Adrenal gland (tissue), 12 donors: ENCODE measurements around the gene UBE3C. TPM values are rescaled to one million over a fixed set of nuclear protein-coding genes. Genes with fewer than 3 reads are reported as not detected.

Experiments used
- DNase-seq, 7 donors: peaks; one replicate each; pipeline ENCODE4 v3.0.0-alpha.2; 2019 to 2020
- H3K27ac ChIP-seq, 5 donors: fragments of 200-600 bp; sonication (generic) in 4 of 5; 1 replicate in 3 of 5; 2 replicates in 2 of 5; pipeline versions ENCODE4 v1.5.1 to v1.8.0; 2016 to 2020; ENCODE audit warnings: mild to moderate bottlenecking in 1 of 5
- H3K27me3 ChIP-seq: fragments of 200-600 bp; 2 replicates; pipeline ENCODE4 v1.8.0; 2021
- H3K36me3 ChIP-seq, 2 donors: fragments of 200-600 bp; replicated peaks in 1 of 2; 1 replicate in 1 of 2; 2 replicates in 1 of 2; pipeline versions ENCODE4 v1.5.1 to v1.8.0; 2018 to 2022
- H3K4me1 ChIP-seq, 2 donors: fragments of 200-600 bp; replicated peaks in 1 of 2; 1 replicate in 1 of 2; 2 replicates in 1 of 2; pipeline versions ENCODE4 v1.5.1 to v1.8.0; 2018 to 2021
- H3K4me3 ChIP-seq, 4 donors: fragments of 200-600 bp; sonication (generic) in 3 of 4; one replicate each; pipeline ENCODE4 v1.5.1; 2016 to 2018
- H3K9me3 ChIP-seq, 3 donors: fragments of 200-600 bp; sonication (generic) in 1 of 3; replicated peaks in 1 of 3; 1 replicate in 2 of 3; 2 replicates in 1 of 3; pipeline versions ENCODE4 v1.5.1 to v1.8.0; 2016 to 2021
- CTCF ChIP-seq, 6 experiments: fragments of 450-650 bp in 4 of 6; fragments of 200-600 bp in 2 of 6; sonication (generic) in 1 of 6; IDR thresholded peaks; 1 replicate in 5 of 6; 2 replicates in 1 of 6; pipeline versions ENCODE4 v1.5.1 to v1.8.0; 2016 to 2021; ENCODE audit warnings: antibody characterized with exemption in 6 of 6, mild to moderate bottlenecking in 2 of 6, moderate library complexity in 1 of 6
- POLR2A ChIP-seq, 2 donors: fragments of 450-650 bp; IDR thresholded peaks; one replicate each; pipeline ENCODE4 v1.6.1; 2017; ENCODE audit warnings: antibody characterized with exemption in 2 of 2, mild to moderate bottlenecking in 2 of 2, moderate library complexity in 1 of 2
- WGBS, 4 donors: extraction: QIAGEN DNeasy Blood & Tissue Kit in 2 of 4; methylation state at CpG; one replicate each; pipeline versions ENCODE4 v1.1.5 to v1.1.7; 2013 to 2017; 5-methylcytosine and 5-hydroxymethylcytosine counted together
- intact Hi-C, 2 donors: fragments of 100-400 bp; cut with DNase I; formaldehyde crosslinking; loops; one replicate each; pipeline versions ENCODE4 v1.14.1 to v1.15.0; 2022 to 2023
- polyA plus RNA-seq, 3 donors: library from polyadenylated mRNA; stranded (reverse); fragments of 200-250 nt in 2 of 3; fragments of 350-450 nt in 1 of 3; fragmentation: Illumina TruSeq in 1 of 3; extraction: RNeasy Lipid Tissue Mini Kit (QIAGEN cat#74804) in 1 of 3; gene quantifications; one replicate each; pipeline ENCODE4 v1.2.3, GENCODE V29; 2013 to 2014
- total RNA-seq, 9 donors: library from RNA; depleted of rRNA in 4 of 9; stranded (reverse); fragments of >200 nt in 4 of 9; fragments of 120-200 nt in 1 of 9; fragmentation: NEBNext Ultra II Directional in 1 of 9; extraction: Animal tissue kit (Norgen Biotek cat#: 25700) in 1 of 9; gene quantifications; one replicate each; pipeline versions ENCODE4 v1.1.0 to v1.2.4, GENCODE V29; 2013 to 2023
- donor health status: healthy with polysubstance abuse.
- donor health status: Bipolar disorder and iron deficiency.
- donor health status: DM: yes; HTN: yes; CAD: no.
- donor health status: DM: no; HTN: no; CAD: no.
- donor health status: DM: no; HTN: no; CAD: no.
- donor health status: DM: yes; HTN: yes; CAD: no.

UBE3C gene
- total and polyA plus RNA-seq, 12 donors, result 11.7 to 58.1 (median 46.2) TPM

- H3K36me3 ChIP-seq, result peaks cover 0 to 16% of the 10 kb centered on the region in 2 donors
- no peaks in the 10 kb centered on the region for H3K9me3 ChIP-seq
- WGBS, 4 donors, result 91 to 97% (median 95%) methylated on average over 12 of the region's 12 CpGs
- no peaks in the 10 kb centered on the region for H3K4me1 ChIP-seq
- no peak for DNase-seq
- no peaks in the 10 kb centered on the region for H3K27me3 ChIP-seq
- intact Hi-C loops, result no loop called here
- H3K27ac ChIP-seq, result no peak overlapping the region
- no peak overlapping the region for H3K4me3 ChIP-seq
- TF ChIP-seq POLR2A (IDR thresholded peaks at IDR 0.05) (no peak), CTCF (IDR thresholded peaks at IDR 0.05) (no peak)
These were observed 57.1 kb downstream of the UBE3C start for GRCh38 chr7:157195868-157196267.

- Histone ChIP-seq H3K4me1 (no peaks in the 10 kb centered on the region), H3K36me3 (peaks cover 0 to 19% of the 10 kb centered on the region in 2 donors), H3K9me3 (no peaks in the 10 kb centered on the region), H3K4me3 (no peak overlapping the region), H3K27ac (no peak overlapping the region), H3K27me3 (no peaks in the 10 kb centered on the region)
- TF ChIP-seq CTCF (IDR thresholded peaks at IDR 0.05) (no peak), POLR2A (IDR thresholded peaks at IDR 0.05) (no peak)
- no peak for DNase-seq
- intact Hi-C loops, result no loop called here
- WGBS, 4 donors, result 95 to 99% (median 96%) methylated on average over 5 of the region's 5 CpGs
These were observed 65.4 kb downstream of the UBE3C start for GRCh38 chr7:157204134-157204533.

GRCh38 chr7:157205438-157205837 is 66.7 kb downstream of the UBE3C start:
- Histone ChIP-seq H3K27ac (no peak overlapping the region), H3K36me3 (peaks cover 0 to 19% of the 10 kb centered on the region in 2 donors), H3K9me3 (no peaks in the 10 kb centered on the region), H3K4me3 (no peak overlapping the region), H3K4me1 (no peaks in the 10 kb centered on the region), H3K27me3 (no peaks in the 10 kb centered on the region)
- intact Hi-C loops, result no loop called here
- no peak for DNase-seq
- TF ChIP-seq POLR2A (IDR thresholded peaks at IDR 0.05), result no peak
- 85 to 94% (median 87%) methylated on average over 2 of the region's 2 CpGs for WGBS, 4 donors

GRCh38 chr7:157208571-157209413 is 70.1 kb downstream of the UBE3C start:
- Histone ChIP-seq H3K27me3 (no peaks in the 10 kb centered on the region), H3K4me1 (peaks cover 0 to 7% of the 10 kb centered on the region in 2 donors), H3K27ac (no peak overlapping the region), H3K9me3 (no peaks in the 10 kb centered on the region), H3K36me3 (peaks cover 0 to 13% of the 10 kb centered on the region in 2 donors), H3K4me3 (no peak overlapping the region)
- intact Hi-C loops, result no loop called here
- DNase-seq, result no peak
- TF ChIP-seq POLR2A (IDR thresholded peaks at IDR 0.05) (no peak), CTCF (IDR thresholded peaks at IDR 0.05) (no peak)
- 88 to 92% (median 91%) methylated on average over 10 of the region's 10 CpGs for WGBS, 4 donors
